HepG2 (cell line): ENCODE data around the gene SOWAHA. TPM values are rescaled to one million over a fixed set of nuclear protein-coding genes. Genes with fewer than 3 reads are reported as not detected.

Source experiments
- ATAC-seq: fragments of 200-7000 bp; cut with Tn5 transposase; 3 replicates; pipeline ENCODE4 v1.9.1; 2020; ENCODE audit warnings: mild to moderate bottlenecking, moderate library complexity
- BruUV-seq: library from RNA; stranded (reverse); fragments of 400-500 nt; replicated peaks from 2 replicates; lab custom pipeline; 2021; lab: Mats Ljungman, UMichigan
- CTCF ChIA-PET: fragments of 300-600 bp; formaldehyde crosslinking; extraction: SDS; loops from one replicate; lab custom pipeline; 2021; ENCODE audit warnings: low total read pairs, inconsistent platforms, low intra/inter-chr PET ratio; lab: Yijun Ruan, JAX
- POLR2A ChIA-PET: fragments of 350-600 bp; sonication (Branson Sonifier 250); formaldehyde crosslinking; loops from one replicate; lab custom pipeline; 2020; ENCODE audit warnings: antibody characterized with exemption, inconsistent platforms; lab: Yijun Ruan, JAX
- DNase-seq: peaks from one replicate; pipeline ENCODE4 v3.0.0-alpha.2; 2015; ENCODE audit warnings: low spot score
- FAIRE-seq: peaks from 3 replicates; lab custom pipeline; 2011; peaks lifted over from hg19 to GRCh38; lab: Jason Lieb, UNC
- H2AFZ ChIP-seq: one replicate; pipeline ENCODE4 v1.6.1; 2011; ENCODE audit warnings: low read length, inconsistent platforms
- H3K27ac ChIP-seq: fragments of 300-600 bp; 3 replicates; pipeline ENCODE4 v1.8.0; 2011; ENCODE audit warnings: mixed run types, mild to moderate bottlenecking, mixed read lengths, low read length, inconsistent platforms; ENCODE audit not compliant: insufficient read depth; ENCODE audit errors: extremely low read length
- H3K27me3 ChIP-seq, 2 experiments: fragments of 200-600 bp in 1 of 2; 2 replicates in 1 of 2; 3 replicates in 1 of 2; pipeline versions ENCODE4 v1.6.0 to v1.8.0; 2011; ENCODE audit warnings: low read length in 2 of 2, mild to moderate bottlenecking in 2 of 2, moderate library complexity in 2 of 2, inconsistent platforms in 1 of 2; ENCODE audit not compliant: insufficient read depth in 2 of 2, control insufficient read depth in 1 of 2
- H3K36me3 ChIP-seq, 2 experiments: fragments of 200-600 bp in 1 of 2; replicated peaks in 1 of 2; 2 replicates in 1 of 2; 3 replicates in 1 of 2; pipeline versions ENCODE4 v1.5.1 to v1.8.0; 2011; ENCODE audit warnings: low read length in 2 of 2, inconsistent platforms in 1 of 2; ENCODE audit not compliant: insufficient read depth in 2 of 2, control insufficient read depth in 1 of 2
- H3K4me1 ChIP-seq: 2 replicates; pipeline ENCODE4 v1.5.1; 2012; ENCODE audit warnings: low read length, inconsistent platforms; ENCODE audit not compliant: insufficient read depth
- H3K4me2 ChIP-seq: 2 replicates; pipeline ENCODE4 v1.6.0; 2011; ENCODE audit warnings: low read depth, low read length, inconsistent platforms
- H3K4me3 ChIP-seq, 3 experiments: fragments of 200-600 bp in 1 of 3; sonication (generic), shearing (Covaris generic) in 1 of 3; replicated peaks in 1 of 3; 2 replicates each; pipeline ENCODE4 v1.5.1; 2011 to 2016; ENCODE audit warnings: low read length in 3 of 3, inconsistent platforms in 2 of 3, low read depth in 2 of 3, mild to moderate bottlenecking in 2 of 3, control low read depth in 1 of 3, mixed read lengths in 1 of 3; ENCODE audit not compliant: insufficient read depth in 1 of 3
- H3K79me2 ChIP-seq: one replicate; pipeline ENCODE4 v1.6.1; 2011; ENCODE audit warnings: low read length, inconsistent platforms; ENCODE audit not compliant: insufficient read depth
- H3K9ac ChIP-seq: 2 replicates; pipeline ENCODE4 v1.6.0; 2011; ENCODE audit warnings: mild to moderate bottlenecking, low read depth, low read length, inconsistent platforms; ENCODE audit not compliant: insufficient read depth
- H3K9me3 ChIP-seq: 2 replicates; pipeline ENCODE4 v1.5.1; 2012; ENCODE audit warnings: mild to moderate bottlenecking, low read length
- H4K20me1 ChIP-seq: 2 replicates; pipeline ENCODE4 v1.6.0; 2011; ENCODE audit warnings: inconsistent platforms, mild to moderate bottlenecking, low read length, moderate library complexity; ENCODE audit not compliant: insufficient read depth
- HNF4A ChIP-seq: sonication (generic); formaldehyde crosslinking; IDR thresholded peaks from 2 replicates; pipeline ENCODE4 v1.4.0; 2020; ENCODE audit warnings: missing genetic modification reagents
- MIER3 ChIP-seq: IDR thresholded peaks from 2 replicates; pipeline ENCODE4 v1.6.1; 2016; ENCODE audit warnings: missing compliant biosample characterization, borderline replicate concordance
- NFYB ChIP-seq: sonication (generic); formaldehyde crosslinking; IDR thresholded peaks from 2 replicates; pipeline ENCODE4 v1.4.0; 2020; ENCODE audit warnings: missing genetic modification reagents
- POLR2A ChIP-seq, 2 experiments: IDR thresholded peaks; 2 replicates each; pipeline ENCODE4 v1.6.1; 2011; ENCODE audit warnings: low read depth in 2 of 2, low read length in 2 of 2, mild to moderate bottlenecking in 1 of 2, moderate library complexity in 1 of 2; ENCODE audit not compliant: insufficient read depth in 1 of 2
- REXO4 ChIP-seq: sonication (generic); formaldehyde crosslinking; IDR thresholded peaks from 2 replicates; pipeline ENCODE4 v1.8.0; 2022; ENCODE audit warnings: missing genetic modification reagents, mild to moderate bottlenecking, borderline replicate concordance
- SKI ChIP-seq: fragments of 450-650 bp; IDR thresholded peaks from one replicate; pipeline ENCODE4 v1.6.1; 2018; ENCODE audit warnings: mild to moderate bottlenecking; ENCODE audit not compliant: partially characterized antibody
- ZNF124 ChIP-seq: sonication (generic); formaldehyde crosslinking; IDR thresholded peaks from 2 replicates; pipeline ENCODE4 v1.4.0; 2020; ENCODE audit warnings: missing genetic modification reagents
- ZNF333 ChIP-seq: sonication (generic); formaldehyde crosslinking; IDR thresholded peaks from 2 replicates; pipeline ENCODE4 v1.4.0; 2020; ENCODE audit warnings: mild to moderate bottlenecking, missing genetic modification reagents, borderline replicate concordance
- WGBS: methylation state at CpG from one replicate; pipeline ENCODE4 v1.1.6; 2017; ENCODE audit warnings: low lambda C conversion rate; 5-methylcytosine and 5-hydroxymethylcytosine counted together
- in situ Hi-C: cut with HindIII; loops from 2 replicates; pipeline ENCODE4 v1.10.0; 2017; ENCODE audit warnings: low pct_unique_long_range_greater_than_20kb; ENCODE audit not compliant: extremely low pct_ligation_motif_present
- intact Hi-C: fragments of 100-400 bp; cut with micrococcal nuclease; formaldehyde crosslinking; loops from one replicate; pipeline ENCODE4 v1.10.0; 2022; ENCODE audit not compliant: unreplicated experiment
- polyA plus RNA-seq, 8 experiments: library from polyadenylated mRNA; depleted of rRNA in 3 of 8; stranded (reverse) in 7 of 8; unstranded in 1 of 8; fragments of >200 nt; fragmentation: Illumina TruSeq in 4 of 8; extraction: Trizol in 4 of 8; gene quantifications; 2 replicates each; pipeline versions ENCODE4 v1.2.1 to v1.2.3, GENCODE V29; 2011 to 2016; ENCODE audit warnings: low read depth in 4 of 8, missing spikeins in 1 of 8, mixed read lengths in 1 of 8; ENCODE audit not compliant: insufficient read depth in 1 of 8
- total RNA-seq, 5 experiments: library from RNA; depleted of rRNA; stranded (reverse); fragments of >200 nt; fragmentation: Illumina TruSeq; extraction: Trizol; gene quantifications; 2 replicates each; pipeline ENCODE4 v1.2.3, GENCODE V29; 2016; ENCODE audit warnings: low read depth in 1 of 5
- TF ChIP-seq, protein P1 (sequence below): IDR thresholded peaks from 2 replicates; pipeline ENCODE4 v1.6.1; 2012; ENCODE audit warnings: low read depth, low read length, improper control_type of control experiment
- TF ChIP-seq, protein P2 (sequence below): sonication (generic); formaldehyde crosslinking; IDR thresholded peaks from 2 replicates; pipeline ENCODE4 v1.4.0; 2020; ENCODE audit warnings: mild to moderate bottlenecking, missing genetic modification reagents
- TF ChIP-seq, protein P3 (sequence below): sonication (generic); formaldehyde crosslinking; IDR thresholded peaks from 2 replicates; pipeline ENCODE4 v1.8.0; 2022; ENCODE audit warnings: missing genetic modification reagents, low read depth, mild to moderate bottlenecking, borderline replicate concordance
- TF ChIP-seq, protein P4 (sequence below): IDR thresholded peaks from 2 replicates; pipeline ENCODE4 v1.4.0; 2020; ENCODE audit warnings: mild to moderate bottlenecking, missing genetic modification reagents
- TF ChIP-seq, protein P5 (sequence below): sonication (generic); formaldehyde crosslinking; IDR thresholded peaks from 2 replicates; pipeline ENCODE4 v1.5.0; 2020; ENCODE audit warnings: missing genetic modification reagents

Gene SOWAHA
- total and polyA plus RNA-seq, 2 of the 13 experiments (the other 11 are each of a cell fraction or from before 2014, with no cell fraction given): 0.95 to 1.9 TPM

DNA sequence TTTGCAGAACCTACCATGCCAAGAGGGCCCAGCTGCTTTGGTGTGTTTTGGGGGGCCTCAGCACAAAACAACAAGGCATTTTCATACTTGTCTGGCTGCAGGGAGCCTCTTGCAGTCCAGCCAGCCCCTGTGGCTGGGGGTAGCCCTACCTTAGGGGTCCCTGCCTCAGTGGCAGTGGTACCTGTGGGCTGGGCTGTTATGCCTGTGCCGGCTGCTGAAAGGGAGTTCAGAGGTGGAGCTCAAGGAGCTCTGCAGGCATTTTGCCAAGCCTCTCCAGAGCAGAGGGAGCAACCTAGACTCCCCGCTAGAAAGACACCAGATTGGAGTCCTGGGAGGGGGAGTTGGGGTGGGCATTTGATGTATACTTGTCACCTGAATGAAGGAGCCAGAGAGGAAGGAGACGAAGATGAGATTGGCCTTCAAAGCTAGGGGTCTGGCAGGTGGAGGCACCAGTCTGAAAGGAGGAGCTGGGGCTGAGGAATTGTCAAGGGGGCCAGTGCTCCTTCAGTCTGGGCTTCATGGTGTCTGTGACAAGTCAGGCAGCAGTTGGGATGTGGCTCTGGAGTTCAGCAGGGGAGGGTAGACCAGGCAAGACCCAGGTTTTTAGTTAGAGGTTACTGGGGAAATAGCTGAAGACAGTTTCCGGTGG, 15.9 kb downstream of the SOWAHA start (continued):
- TF ChIP-seq, protein P1, sequence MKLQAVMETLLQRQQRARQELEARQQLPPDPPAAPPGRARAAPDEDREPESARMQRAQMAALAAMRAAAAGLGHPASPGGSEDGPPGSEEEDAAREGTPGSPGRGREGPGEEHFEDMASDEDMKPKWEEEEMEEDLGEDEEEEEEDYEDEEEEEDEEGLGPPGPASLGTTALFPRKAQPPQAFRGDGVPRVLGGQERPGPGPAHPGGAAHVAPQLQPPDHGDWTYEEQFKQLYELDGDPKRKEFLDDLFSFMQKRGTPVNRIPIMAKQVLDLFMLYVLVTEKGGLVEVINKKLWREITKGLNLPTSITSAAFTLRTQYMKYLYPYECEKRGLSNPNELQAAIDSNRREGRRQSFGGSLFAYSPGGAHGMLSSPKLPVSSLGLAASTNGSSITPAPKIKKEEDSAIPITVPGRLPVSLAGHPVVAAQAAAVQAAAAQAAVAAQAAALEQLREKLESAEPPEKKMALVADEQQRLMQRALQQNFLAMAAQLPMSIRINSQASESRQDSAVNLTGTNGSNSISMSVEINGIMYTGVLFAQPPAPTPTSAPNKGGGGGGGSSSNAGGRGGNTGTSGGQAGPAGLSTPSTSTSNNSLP: no peak
- TF ChIP-seq, protein P2, sequence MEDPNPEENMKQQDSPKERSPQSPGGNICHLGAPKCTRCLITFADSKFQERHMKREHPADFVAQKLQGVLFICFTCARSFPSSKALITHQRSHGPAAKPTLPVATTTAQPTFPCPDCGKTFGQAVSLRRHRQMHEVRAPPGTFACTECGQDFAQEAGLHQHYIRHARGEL (CRISPR knock-in tag): no peak
- TF ChIP-seq, protein P3, sequence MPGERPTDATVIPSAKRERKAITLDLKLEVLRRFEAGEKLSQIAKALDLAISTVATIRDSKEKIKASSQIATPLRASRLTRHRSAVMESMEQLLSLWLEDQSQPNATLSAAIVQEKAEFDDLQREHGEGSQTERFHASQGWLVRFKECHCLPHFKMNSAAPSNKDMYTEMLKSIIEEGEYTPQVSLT (CRISPR knock-in tag): no peak

DNA sequence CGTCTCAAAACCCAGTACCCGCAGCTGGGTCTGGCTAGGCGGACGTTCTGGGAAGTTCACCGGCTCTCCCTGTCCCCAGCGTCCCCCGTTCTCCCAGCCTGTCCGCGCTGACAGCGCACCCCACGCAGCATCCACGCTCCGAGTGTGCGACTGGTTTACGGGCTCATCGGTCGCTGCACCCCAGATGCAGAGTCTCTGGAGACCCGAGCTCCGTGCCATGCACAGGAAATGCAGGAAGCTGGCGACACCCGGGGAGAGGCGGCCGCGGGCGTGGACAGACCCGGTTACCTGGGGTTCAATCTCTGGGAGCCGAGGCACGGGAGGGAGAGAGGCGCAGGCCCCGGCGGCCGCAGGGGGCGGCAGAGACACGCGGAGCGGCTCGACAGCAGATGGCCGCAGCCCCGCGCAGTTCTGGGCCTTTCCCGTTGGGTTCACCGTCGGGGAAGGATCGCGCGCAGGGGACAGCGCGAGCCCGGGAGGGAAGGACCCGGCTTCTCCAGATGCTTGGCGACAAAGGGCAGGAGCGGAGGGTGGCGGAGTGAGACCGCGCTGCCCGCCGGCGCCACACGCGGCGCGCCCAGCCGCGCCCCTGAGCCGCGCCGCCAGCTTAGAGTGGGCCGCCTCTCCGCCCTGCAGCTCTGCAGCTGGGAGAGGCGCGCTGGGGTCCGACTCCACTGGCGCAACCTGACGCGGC, 16.8 kb downstream of the SOWAHA start:
- WGBS: 0% methylated on average over 4 of the region's 75 CpGs
- POLR2A ChIA-PET: interaction anchor here (1.0 to 6.6 kb wide), 10 partner anchors 9 to 221 kb away, joined by 3 to 91 read pairs (median 24); partner anchors contain the start of genes GDF9, HSPA4, KIF3A and LEAP2
- intact Hi-C loops (loop anchor here (1.0 kb wide), 2 partner anchors 36 to 53 kb away; partner anchors contain the start of genes GDF9 and UQCRQ), in situ Hi-C loops (loop anchor here (5.0 kb wide), 1 partner anchor 42 kb away; the partner anchor contains the start of gene LEAP2)
- Histone ChIP-seq H3K36me3 (peaks cover 3 to 15% of the 10 kb centered on the region in 2 experiments; a peak in 4 of 5 replicates), H3K4me2 (peak overlapping the region; percentile 93), H2AFZ (no peak overlapping the region), H3K79me2 (peaks cover 37% of the 10 kb centered on the region), H3K9ac (peak overlapping the region; percentile 96), H3K4me3 (peak overlapping the region; percentile 79 to 94 (median 93)), H3K27ac (peak overlapping the region; percentile 90), H3K9me3 (no peaks in the 10 kb centered on the region), H3K27me3 (no peaks in the 10 kb centered on the region), H3K4me1 (peaks cover 61% of the 10 kb centered on the region), H4K20me1 (no peaks in the 10 kb centered on the region)
- FAIRE-seq: no peak
- peak; percentile 56 for DNase-seq
- peak; percentile 87 for ATAC-seq
- CTCF ChIA-PET: interaction anchor here (1.1 to 3.1 kb wide), 4 partner anchors 35 to 75 kb away, joined by 3 to 39 read pairs (median 6); partner anchors contain the start of genes GDF9 and UQCRQ
- no TSS peak for BruUV-seq
- TF ChIP-seq POLR2A (IDR thresholded peaks at IDR 0.05; ENCODE audit: insufficient read depth in 1 of 2, low read depth in 2 of 2, low read length in 2 of 2): peak in 1 of 2 experiments; percentile 47; a peak in 1 of 4 replicates
- TF ChIP-seq HNF4A: 0 out of 2 replicates have a peak, but pooled peaks have one; percentile 12
- no peak for TF ChIP-seq REXO4
- no peak for TF ChIP-seq ZNF333
- TF ChIP-seq, protein P4, sequence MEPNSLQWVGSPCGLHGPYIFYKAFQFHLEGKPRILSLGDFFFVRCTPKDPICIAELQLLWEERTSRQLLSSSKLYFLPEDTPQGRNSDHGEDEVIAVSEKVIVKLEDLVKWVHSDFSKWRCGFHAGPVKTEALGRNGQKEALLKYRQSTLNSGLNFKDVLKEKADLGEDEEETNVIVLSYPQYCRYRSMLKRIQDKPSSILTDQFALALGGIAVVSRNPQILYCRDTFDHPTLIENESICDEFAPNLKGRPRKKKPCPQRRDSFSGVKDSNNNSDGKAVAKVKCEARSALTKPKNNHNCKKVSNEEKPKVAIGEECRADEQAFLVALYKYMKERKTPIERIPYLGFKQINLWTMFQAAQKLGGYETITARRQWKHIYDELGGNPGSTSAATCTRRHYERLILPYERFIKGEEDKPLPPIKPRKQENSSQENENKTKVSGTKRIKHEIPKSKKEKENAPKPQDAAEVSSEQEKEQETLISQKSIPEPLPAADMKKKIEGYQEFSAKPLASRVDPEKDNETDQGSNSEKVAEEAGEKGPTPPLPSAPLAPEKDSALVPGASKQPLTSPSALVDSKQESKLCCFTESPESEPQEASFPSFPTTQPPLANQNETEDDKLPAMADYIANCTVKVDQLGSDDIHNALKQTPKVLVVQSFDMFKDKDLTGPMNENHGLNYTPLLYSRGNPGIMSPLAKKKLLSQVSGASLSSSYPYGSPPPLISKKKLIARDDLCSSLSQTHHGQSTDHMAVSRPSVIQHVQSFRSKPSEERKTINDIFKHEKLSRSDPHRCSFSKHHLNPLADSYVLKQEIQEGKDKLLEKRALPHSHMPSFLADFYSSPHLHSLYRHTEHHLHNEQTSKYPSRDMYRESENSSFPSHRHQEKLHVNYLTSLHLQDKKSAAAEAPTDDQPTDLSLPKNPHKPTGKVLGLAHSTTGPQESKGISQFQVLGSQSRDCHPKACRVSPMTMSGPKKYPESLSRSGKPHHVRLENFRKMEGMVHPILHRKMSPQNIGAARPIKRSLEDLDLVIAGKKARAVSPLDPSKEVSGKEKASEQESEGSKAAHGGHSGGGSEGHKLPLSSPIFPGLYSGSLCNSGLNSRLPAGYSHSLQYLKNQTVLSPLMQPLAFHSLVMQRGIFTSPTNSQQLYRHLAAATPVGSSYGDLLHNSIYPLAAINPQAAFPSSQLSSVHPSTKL (CRISPR knock-in tag): peak; percentile 27; the same call in 1 of the 2 replicates
- peak; percentile 36 for TF ChIP-seq SKI
- TF ChIP-seq, protein P5, sequence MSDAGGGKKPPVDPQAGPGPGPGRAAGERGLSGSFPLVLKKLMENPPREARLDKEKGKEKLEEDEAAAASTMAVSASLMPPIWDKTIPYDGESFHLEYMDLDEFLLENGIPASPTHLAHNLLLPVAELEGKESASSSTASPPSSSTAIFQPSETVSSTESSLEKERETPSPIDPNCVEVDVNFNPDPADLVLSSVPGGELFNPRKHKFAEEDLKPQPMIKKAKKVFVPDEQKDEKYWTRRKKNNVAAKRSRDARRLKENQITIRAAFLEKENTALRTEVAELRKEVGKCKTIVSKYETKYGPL (CRISPR knock-in tag): no peak
- no peak for TF ChIP-seq ZNF124 (CRISPR knock-in tag)
- no peak for TF ChIP-seq NFYB (CRISPR knock-in tag)
- no peak for TF ChIP-seq MIER3 (CRISPR knock-in tag)
